ENCODE results near the gene NOSTRIN. TPM values are rescaled to one million over a fixed set of nuclear protein-coding genes. Genes with fewer than 3 reads are reported as not detected.

Gene NOSTRIN
- polyA plus RNA-seq, 3 donors = not detected

DNA sequence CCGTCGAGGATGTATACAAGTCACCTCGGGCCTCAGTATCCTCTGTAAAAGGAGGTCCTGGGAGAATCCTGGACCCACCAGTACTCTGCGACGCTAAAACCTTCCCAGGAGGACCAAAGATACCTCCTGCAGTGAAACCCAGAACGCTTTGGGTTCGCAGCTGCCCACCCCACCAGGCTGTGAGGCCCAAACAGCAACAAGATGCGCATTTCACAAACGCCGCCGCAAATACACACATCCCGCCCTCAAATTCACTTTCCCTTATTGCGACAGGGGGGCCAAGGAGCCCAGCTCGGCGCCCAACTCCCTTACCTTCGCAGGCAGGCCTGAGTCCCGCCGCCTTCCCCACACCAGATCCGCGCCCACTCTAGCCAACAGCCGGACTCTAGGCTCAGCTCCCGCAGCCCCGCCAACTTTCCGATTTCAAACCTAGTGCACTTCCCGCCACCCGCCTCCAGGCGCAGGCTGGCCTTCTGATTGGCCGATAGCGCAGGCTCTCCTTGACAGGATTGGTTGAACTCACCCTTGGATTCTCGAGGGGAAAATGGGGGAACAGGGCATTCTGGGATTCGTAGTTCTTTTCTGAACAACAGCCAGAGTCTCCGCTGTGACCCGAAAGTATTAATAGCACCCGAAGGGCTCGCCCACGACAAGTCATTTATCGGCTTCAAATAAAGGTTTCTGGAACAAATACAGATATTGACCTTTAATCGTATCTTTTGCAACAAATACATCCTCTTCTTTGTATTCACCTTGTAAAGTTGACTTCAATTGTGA is 87.8 kb downstream of the NOSTRIN start, which contains the start of gene SPC25:
Gene SPC25, minus strand, starts transcription at position 425 of the 777 bp plus-strand sequence. CDS start 911 bp downstream, outside the sequence.
- WGBS (ENCODE audit: insufficient coverage) = 0% methylated on average over 35 of the region's 38 CpGs
- no peaks in the 10 kb centered on the region for H4K20me1 ChIP-seq (ENCODE audit: insufficient read depth, low read length)
- H3K36me3 Mint-ChIP-seq = peaks cover 13 to 23% of the 10 kb centered on the region in 2 donors
- H3K4me3 Mint-ChIP-seq = peak within 1 kb of the TSS; percentile 97 to 98
- intact Hi-C loops (cut with micrococcal nuclease) = no loop called here
- DNase-seq = peak; percentile 78 to 86 (median 85)
- H3K27me3 ChIP-seq (ENCODE audit: control insufficient read depth in 2 of 2, insufficient read depth in 2 of 2, low read length in 2 of 2) = peaks cover 3% of the 10 kb centered on the region in 2 donors
- H3K27me3 Mint-ChIP-seq (ENCODE audit: low read depth in 3 of 3) = peaks cover 3 to 8% (median 6%) of the 10 kb centered on the region in 3 donors
- H3K36me3 ChIP-seq (replicated peaks in 1 of 2; ENCODE audit: control insufficient read depth in 1 of 2, insufficient read depth in 2 of 2, low read length in 2 of 2) = peaks cover 9 to 24% of the 10 kb centered on the region in 2 donors
- peaks cover 15% of the 10 kb centered on the region for H3K4me1 Mint-ChIP-seq
- TF ChIP-seq CTCF (IDR thresholded peaks at IDR 0.05) = no peak
- no peaks in the 10 kb centered on the region for H3K9me3 Mint-ChIP-seq
- H3K27ac Mint-ChIP-seq = peak within 1 kb of the TSS in 4 of 7 donors; percentile 34 to 81 (median 65)
- peaks cover 10 to 17% of the 10 kb centered on the region in 2 donors for H3K4me1 ChIP-seq (ENCODE audit: control insufficient read depth in 1 of 2, insufficient read depth in 2 of 2, low read length in 2 of 2)
- peak within 1 kb of the TSS; percentile 40 for H3K9ac ChIP-seq (ENCODE audit: insufficient read depth, low read length, poor library complexity, severe bottlenecking)
- no peaks in the 10 kb centered on the region for H3K9me3 ChIP-seq (replicated peaks in 1 of 2; ENCODE audit: control insufficient read depth in 1 of 2, insufficient read depth in 1 of 2, low read length in 2 of 2)
- H3K27ac ChIP-seq (ENCODE audit: low read depth in 1 of 2, low read length in 2 of 2) = no peak within 1 kb of the TSS
- H3K4me3 ChIP-seq (replicated peaks in 1 of 3; ENCODE audit: low read depth in 2 of 3, low read length in 3 of 3) = peak within 1 kb of the TSS; percentile 73 to 84 (median 77)
- H3K79me2 ChIP-seq (ENCODE audit: insufficient read depth, low read length) = peaks cover 24% of the 10 kb centered on the region
- peak within 1 kb of the TSS; percentile 92 for H2AFZ ChIP-seq (ENCODE audit: insufficient read depth, low read depth, low read length, poor library complexity, severe bottlenecking)
- peak within 1 kb of the TSS; percentile 95 for H3K4me2 ChIP-seq (replicated peaks; ENCODE audit: extremely low read depth, low read length, poor library complexity, severe bottlenecking)

GRCh38 chr2:168892327-168892726 is 89.9 kb downstream of the NOSTRIN start:
- Histone ChIP-seq H4K20me1 (ENCODE audit: insufficient read depth, low read length) (no peaks in the 10 kb centered on the region), H3K4me3 (replicated peaks in 1 of 3; ENCODE audit: low read depth in 2 of 3, low read length in 3 of 3) (no peak overlapping the region), H3K36me3 (replicated peaks in 1 of 2; ENCODE audit: control insufficient read depth in 1 of 2, insufficient read depth in 2 of 2, low read length in 2 of 2) (peaks cover 0 to 7% of the 10 kb centered on the region in 2 donors), H2AFZ (ENCODE audit: insufficient read depth, low read depth, low read length, poor library complexity, severe bottlenecking) (peak overlapping the region; percentile 92), H3K27ac (ENCODE audit: low read depth in 1 of 2, low read length in 2 of 2) (no peak overlapping the region), H3K4me1 (ENCODE audit: control insufficient read depth in 1 of 2, insufficient read depth in 2 of 2, low read length in 2 of 2) (peaks cover 10 to 17% of the 10 kb centered on the region in 2 donors), H3K9ac (ENCODE audit: insufficient read depth, low read length, poor library complexity, severe bottlenecking) (no peak overlapping the region), H3K4me2 (replicated peaks; ENCODE audit: extremely low read depth, low read length, poor library complexity, severe bottlenecking) (no peak overlapping the region), H3K79me2 (ENCODE audit: insufficient read depth, low read length) (peaks cover 20% of the 10 kb centered on the region), H3K9me3 (replicated peaks in 1 of 2; ENCODE audit: control insufficient read depth in 1 of 2, insufficient read depth in 1 of 2, low read length in 2 of 2) (no peaks in the 10 kb centered on the region), H3K27me3 (ENCODE audit: control insufficient read depth in 2 of 2, insufficient read depth in 2 of 2, low read length in 2 of 2) (peaks cover 3% of the 10 kb centered on the region in 2 donors)
- no peaks in the 10 kb centered on the region for H3K9me3 Mint-ChIP-seq
- no peak overlapping the region for H3K4me3 Mint-ChIP-seq
- peaks cover 23% of the 10 kb centered on the region for H3K4me1 Mint-ChIP-seq
- H3K27me3 Mint-ChIP-seq (ENCODE audit: low read depth in 3 of 3) = peaks cover 3 to 8% (median 6%) of the 10 kb centered on the region in 3 donors
- no peak for DNase-seq
- no peak for TF ChIP-seq CTCF (IDR thresholded peaks at IDR 0.05)
- no CpG with 5 or more reads among the region's 3 CpGs for WGBS (ENCODE audit: insufficient coverage)
- intact Hi-C loops (cut with micrococcal nuclease) = no loop called here
- no peak overlapping the region for H3K27ac Mint-ChIP-seq
- peaks cover 4 to 5% of the 10 kb centered on the region in 2 donors for H3K36me3 Mint-ChIP-seq
